Ishikawa (cell line): ENCODE results near the gene MOB2.

ENCODE experiments used
- CEBPB ChIP-seq: IDR thresholded peaks from 2 replicates; pipeline ENCODE4 v1.6.1; 2012
- CREB1 ChIP-seq: IDR thresholded peaks from 2 replicates; pipeline ENCODE4 v1.6.1; 2012; ENCODE audit warnings: low read depth
- EGR1 ChIP-seq: IDR thresholded peaks from 2 replicates; pipeline ENCODE4 v1.6.1; 2012
- EP300 ChIP-seq: IDR thresholded peaks from 2 replicates; pipeline ENCODE4 v1.6.1; 2012; ENCODE audit warnings: borderline replicate concordance
- FOXM1 ChIP-seq: IDR thresholded peaks from 2 replicates; pipeline ENCODE4 v1.6.1; 2012; ENCODE audit warnings: low read depth, borderline replicate concordance
- MAX ChIP-seq: IDR thresholded peaks from 2 replicates; pipeline ENCODE4 v1.6.1; 2012
- NFIC ChIP-seq: IDR thresholded peaks from 2 replicates; pipeline ENCODE4 v1.6.1; 2012
- RAD21 ChIP-seq: IDR thresholded peaks from 2 replicates; pipeline ENCODE4 v1.6.1; 2012; ENCODE audit warnings: low read depth
- TAF1 ChIP-seq: IDR thresholded peaks from 2 replicates; pipeline ENCODE4 v1.6.1; 2012; ENCODE audit warnings: low read depth, mild to moderate bottlenecking
- TCF12 ChIP-seq: IDR thresholded peaks from 2 replicates; pipeline ENCODE4 v1.6.1; 2012; ENCODE audit warnings: low read depth
- TEAD4 ChIP-seq: IDR thresholded peaks from 2 replicates; pipeline ENCODE4 v1.6.1; 2012
- YY1 ChIP-seq: IDR thresholded peaks from 2 replicates; pipeline ENCODE4 v1.6.1; 2012; ENCODE audit warnings: low read depth
- ZBTB7A ChIP-seq: IDR thresholded peaks from 2 replicates; pipeline ENCODE4 v1.6.1; 2012; ENCODE audit warnings: low read depth
- TF ChIP-seq, protein P1 (sequence below): IDR thresholded peaks from 2 replicates; pipeline ENCODE4 v1.6.1; 2012; ENCODE audit warnings: low read depth, mild to moderate bottlenecking
- TF ChIP-seq, protein P2 (sequence below): IDR thresholded peaks from 2 replicates; pipeline ENCODE4 v1.6.1; 2012

MOB2 gene

GRCh38 chr11:1483445-1483961 lies 3.1 kb downstream of the MOB2 start:
- no peak for TF ChIP-seq FOXM1
- TF ChIP-seq RAD21 = no peak
- no peak for TF ChIP-seq CREB1
- TF ChIP-seq EGR1 = no peak
- no peak for TF ChIP-seq MAX
- no peak for TF ChIP-seq NFIC
- no peak for TF ChIP-seq ZBTB7A
- TF ChIP-seq CEBPB = no peak

- TF ChIP-seq CEBPB (no peak), YY1 (no peak), CREB1 (no peak), TAF1 (no peak), FOXM1 (no peak), ZBTB7A (no peak), EP300 (no peak), EGR1 (no peak), MAX (no peak), NFIC (no peak), RAD21 (no peak), TCF12 (no peak), TEAD4 (no peak)
- TF ChIP-seq, protein P1, sequence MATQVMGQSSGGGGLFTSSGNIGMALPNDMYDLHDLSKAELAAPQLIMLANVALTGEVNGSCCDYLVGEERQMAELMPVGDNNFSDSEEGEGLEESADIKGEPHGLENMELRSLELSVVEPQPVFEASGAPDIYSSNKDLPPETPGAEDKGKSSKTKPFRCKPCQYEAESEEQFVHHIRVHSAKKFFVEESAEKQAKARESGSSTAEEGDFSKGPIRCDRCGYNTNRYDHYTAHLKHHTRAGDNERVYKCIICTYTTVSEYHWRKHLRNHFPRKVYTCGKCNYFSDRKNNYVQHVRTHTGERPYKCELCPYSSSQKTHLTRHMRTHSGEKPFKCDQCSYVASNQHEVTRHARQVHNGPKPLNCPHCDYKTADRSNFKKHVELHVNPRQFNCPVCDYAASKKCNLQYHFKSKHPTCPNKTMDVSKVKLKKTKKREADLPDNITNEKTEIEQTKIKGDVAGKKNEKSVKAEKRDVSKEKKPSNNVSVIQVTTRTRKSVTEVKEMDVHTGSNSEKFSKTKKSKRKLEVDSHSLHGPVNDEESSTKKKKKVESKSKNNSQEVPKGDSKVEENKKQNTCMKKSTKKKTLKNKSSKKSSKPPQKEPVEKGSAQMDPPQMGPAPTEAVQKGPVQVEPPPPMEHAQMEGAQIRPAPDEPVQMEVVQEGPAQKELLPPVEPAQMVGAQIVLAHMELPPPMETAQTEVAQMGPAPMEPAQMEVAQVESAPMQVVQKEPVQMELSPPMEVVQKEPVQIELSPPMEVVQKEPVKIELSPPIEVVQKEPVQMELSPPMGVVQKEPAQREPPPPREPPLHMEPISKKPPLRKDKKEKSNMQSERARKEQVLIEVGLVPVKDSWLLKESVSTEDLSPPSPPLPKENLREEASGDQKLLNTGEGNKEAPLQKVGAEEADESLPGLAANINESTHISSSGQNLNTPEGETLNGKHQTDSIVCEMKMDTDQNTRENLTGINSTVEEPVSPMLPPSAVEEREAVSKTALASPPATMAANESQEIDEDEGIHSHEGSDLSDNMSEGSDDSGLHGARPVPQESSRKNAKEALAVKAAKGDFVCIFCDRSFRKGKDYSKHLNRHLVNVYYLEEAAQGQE = no peak
- TF ChIP-seq, protein P2, sequence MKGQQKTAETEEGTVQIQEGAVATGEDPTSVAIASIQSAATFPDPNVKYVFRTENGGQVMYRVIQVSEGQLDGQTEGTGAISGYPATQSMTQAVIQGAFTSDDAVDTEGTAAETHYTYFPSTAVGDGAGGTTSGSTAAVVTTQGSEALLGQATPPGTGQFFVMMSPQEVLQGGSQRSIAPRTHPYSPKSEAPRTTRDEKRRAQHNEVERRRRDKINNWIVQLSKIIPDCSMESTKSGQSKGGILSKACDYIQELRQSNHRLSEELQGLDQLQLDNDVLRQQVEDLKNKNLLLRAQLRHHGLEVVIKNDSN = no peak
These were observed 3.8 kb downstream of the MOB2 start for GRCh38 chr11:1482581-1483444.

DNA sequence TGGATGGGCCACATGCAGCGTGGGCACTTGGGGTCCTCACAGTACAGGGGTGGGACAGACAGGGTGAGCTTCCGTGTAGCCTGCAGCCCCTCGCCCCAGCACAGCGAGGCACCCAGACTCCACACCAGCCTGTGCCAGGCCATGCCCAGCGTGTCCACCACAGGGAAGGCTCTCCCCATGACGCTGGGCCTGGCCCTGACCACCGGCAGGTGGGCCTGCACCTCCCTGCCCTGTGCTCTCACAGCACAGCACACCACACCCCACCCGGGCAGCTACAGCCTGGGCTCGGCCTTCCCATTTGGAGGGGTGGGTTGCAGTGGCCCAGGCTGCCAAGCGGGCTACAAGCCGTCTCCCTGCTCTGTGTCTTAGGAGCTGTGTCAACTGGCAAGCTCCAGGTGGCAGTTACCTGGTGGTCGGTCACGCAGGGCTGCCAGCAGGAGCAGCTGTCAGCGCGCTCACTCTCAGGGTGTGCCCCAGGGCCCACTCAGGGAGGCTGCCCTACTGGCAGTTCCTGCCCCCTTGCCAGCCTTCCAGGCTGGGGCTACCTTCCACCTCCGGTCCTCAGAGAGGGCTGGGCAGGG lies 4.6 kb downstream of the MOB2 start:
- TF ChIP-seq CREB1 (no peak), NFIC (no peak), RAD21 (no peak), MAX (no peak), EGR1 (no peak), TAF1 (no peak), EP300 (no peak), CEBPB (no peak), YY1 (no peak), TEAD4 (no peak), FOXM1 (no peak), ZBTB7A (no peak), TCF12 (no peak)
- TF ChIP-seq, protein P1 = no peak
- TF ChIP-seq, protein P2 = no peak

GRCh38 chr11:1481483-1481825 lies 5.1 kb downstream of the MOB2 start:
- TF ChIP-seq MAX (no peak), TCF12 (no peak), CREB1 (no peak), EP300 (no peak), YY1 (no peak), FOXM1 (no peak), CEBPB (no peak), NFIC (no peak), TEAD4 (no peak), EGR1 (no peak), ZBTB7A (no peak), RAD21 (no peak), TAF1 (no peak)
- TF ChIP-seq, protein P2 = no peak
- TF ChIP-seq, protein P1 = no peak
